Measurements from ENCODE around the gene KCNH2. TPM values are rescaled to one million over a fixed set of nuclear protein-coding genes. Genes with fewer than 3 reads are reported as not detected.

The KCNH2 gene
- total and polyA plus RNA-seq, 5 donors: 113 to 163 (median 132) TPM

DNA sequence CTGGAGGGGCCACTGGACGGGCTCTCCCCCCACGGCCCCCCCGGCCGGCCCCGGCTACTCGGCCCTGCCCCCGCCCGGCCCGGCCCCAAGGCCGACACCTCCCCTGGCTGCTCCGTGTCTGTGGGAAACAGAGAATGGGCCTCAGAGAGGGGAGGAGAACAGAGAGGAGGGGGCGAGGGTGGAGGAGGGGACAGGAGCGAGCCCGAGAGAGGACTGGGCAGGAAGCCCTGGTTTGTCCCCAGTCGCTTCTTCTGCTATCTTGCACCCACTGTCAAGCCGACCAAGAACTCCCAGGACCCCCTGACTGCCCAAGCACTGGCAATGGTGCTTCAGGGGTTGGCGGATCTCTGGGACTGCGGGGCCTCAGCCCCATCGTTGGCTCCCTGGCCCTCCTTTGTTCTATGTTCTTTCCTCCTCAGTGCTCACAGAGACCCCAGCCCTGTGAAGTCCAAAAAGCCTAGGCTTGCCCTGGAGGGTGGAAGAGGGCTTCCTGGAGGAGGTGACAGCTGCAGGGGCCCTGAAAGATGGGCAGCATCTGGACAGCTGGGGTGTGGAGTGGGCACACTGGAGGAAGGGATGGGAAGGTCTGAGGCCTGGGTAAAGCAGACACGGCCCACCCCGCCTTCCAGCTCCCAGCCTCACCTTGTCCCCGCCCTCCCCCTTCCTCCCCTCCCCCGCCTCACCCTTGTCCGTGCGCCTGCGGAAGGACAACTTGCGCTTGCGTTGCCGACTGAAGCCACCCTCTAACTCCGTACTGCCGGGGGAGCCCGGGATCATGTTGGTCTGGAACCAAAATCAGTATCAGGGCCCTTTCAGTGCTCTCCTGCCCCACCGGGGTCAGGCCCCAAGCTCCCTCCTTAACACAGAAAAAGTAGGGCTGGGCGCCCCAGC, 30.1 kb downstream of the KCNH2 start:
- Histone ChIP-seq H3K4me1 (ENCODE audit: control insufficient read depth, insufficient read depth, low read length) (no peaks in the 10 kb centered on the region), H3K27ac (ENCODE audit: low read length) (no peak overlapping the region)

DNA sequence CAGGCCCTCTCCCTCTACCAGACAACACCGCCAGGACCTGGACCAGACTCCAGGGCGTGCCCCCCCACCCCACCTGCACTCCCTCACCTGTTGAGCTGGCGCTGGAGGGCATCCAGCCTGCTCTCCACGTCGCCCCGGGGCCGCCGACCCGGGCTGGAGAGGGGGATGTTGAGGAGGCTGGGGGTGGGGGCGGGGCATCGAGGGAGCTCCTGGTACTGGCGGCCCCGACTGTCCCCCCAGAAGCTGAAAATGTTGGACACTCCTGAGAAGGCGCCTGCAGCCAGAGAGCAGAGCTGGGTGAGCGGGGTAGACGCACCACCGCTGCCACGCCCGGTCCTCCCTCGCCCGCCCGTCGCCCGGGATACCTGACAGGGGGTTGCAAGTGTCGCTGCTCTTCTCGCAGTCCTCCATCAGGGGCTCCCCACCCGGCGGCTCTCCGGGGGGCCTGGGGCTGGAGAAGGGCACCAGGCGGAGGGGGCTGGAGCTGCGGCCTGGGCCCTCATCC, 30.8 kb downstream of the KCNH2 start:
- peak in 1 of 3 donors; percentile 48 for DNase-seq
- intact Hi-C loops (cut with DNase I): no loop called here
- Histone ChIP-seq H3K4me3 (ENCODE audit: low read length) (no peak overlapping the region), H3K4me1 (ENCODE audit: control insufficient read depth, insufficient read depth, low read length) (no peaks in the 10 kb centered on the region), H3K27ac (ENCODE audit: low read length) (no peak overlapping the region), H3K9me3 (ENCODE audit: control insufficient read depth, low read length) (no peaks in the 10 kb centered on the region), H3K27me3 (ENCODE audit: control insufficient read depth, insufficient read depth) (no peaks in the 10 kb centered on the region)
- 30% methylated on average over 31 of the region's 31 CpGs for WGBS
- no peak for ATAC-seq

More for the DNA sequence above, 30.1 kb downstream of the KCNH2 start:
- 35% methylated on average over 34 of the region's 34 CpGs for WGBS
- H3K9me3 ChIP-seq (ENCODE audit: control insufficient read depth, low read length): no peaks in the 10 kb centered on the region
- H3K4me3 ChIP-seq (ENCODE audit: low read length): no peak overlapping the region
- DNase-seq: peak in 1 of 3 donors; percentile 53
- no peak for ATAC-seq
- intact Hi-C loops (cut with DNase I): no loop called here
- H3K27me3 ChIP-seq (ENCODE audit: control insufficient read depth, insufficient read depth): no peaks in the 10 kb centered on the region

DNA sequence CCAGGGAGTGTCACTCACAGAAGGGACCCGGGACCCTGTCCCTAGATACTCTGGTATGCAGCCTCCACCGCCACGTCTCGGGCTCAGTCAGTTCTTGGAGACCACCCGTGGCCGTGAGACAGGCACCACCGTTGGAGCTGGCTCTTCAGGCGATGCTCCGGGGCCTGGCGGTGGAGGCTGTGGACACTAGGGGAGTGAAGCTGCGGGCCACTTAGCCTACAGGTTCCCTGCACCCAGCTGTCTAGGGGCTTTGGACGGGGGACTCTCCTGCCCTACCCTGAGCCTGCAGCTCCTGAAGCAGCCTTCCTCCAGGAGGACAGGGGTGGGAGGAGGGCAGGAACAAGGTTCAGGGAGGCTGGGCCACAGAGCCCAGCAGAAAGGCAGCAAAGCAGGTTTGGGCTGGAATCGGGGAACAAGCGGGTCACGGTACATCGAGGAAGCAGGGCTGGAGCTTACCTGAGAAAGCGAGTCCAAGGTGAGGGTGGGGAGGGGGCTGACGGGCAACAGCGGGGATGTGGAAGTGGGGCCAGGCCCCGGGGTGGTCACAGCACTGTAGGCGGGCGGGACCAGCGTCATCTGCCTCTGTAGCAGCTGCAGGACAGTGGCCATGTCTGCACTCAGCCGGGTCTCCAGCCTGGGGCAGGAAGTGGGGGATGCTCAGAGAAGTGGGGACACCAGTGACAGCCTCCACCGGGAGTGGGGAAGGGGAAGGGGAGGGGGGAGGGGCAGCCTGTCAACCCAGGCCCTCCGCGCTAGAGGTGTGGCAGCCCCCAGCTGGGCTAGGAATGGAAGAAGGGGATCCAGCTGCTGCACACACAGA, 31.5 kb downstream of the KCNH2 start:
- ATAC-seq: peak in 1 of 2 donors; percentile 1
- peak in 1 of 3 donors; percentile 50 for DNase-seq
- intact Hi-C loops (cut with DNase I): no loop called here
- H3K9me3 ChIP-seq (ENCODE audit: control insufficient read depth, low read length): no peaks in the 10 kb centered on the region
- H3K27me3 ChIP-seq (ENCODE audit: control insufficient read depth, insufficient read depth): no peaks in the 10 kb centered on the region
- H3K4me3 ChIP-seq (ENCODE audit: low read length): no peak overlapping the region
- 70% methylated on average over 27 of the region's 27 CpGs for WGBS
- H3K4me1 ChIP-seq (ENCODE audit: control insufficient read depth, insufficient read depth, low read length): no peaks in the 10 kb centered on the region
- H3K27ac ChIP-seq (ENCODE audit: low read length): peak overlapping the region; percentile 27

DNA sequence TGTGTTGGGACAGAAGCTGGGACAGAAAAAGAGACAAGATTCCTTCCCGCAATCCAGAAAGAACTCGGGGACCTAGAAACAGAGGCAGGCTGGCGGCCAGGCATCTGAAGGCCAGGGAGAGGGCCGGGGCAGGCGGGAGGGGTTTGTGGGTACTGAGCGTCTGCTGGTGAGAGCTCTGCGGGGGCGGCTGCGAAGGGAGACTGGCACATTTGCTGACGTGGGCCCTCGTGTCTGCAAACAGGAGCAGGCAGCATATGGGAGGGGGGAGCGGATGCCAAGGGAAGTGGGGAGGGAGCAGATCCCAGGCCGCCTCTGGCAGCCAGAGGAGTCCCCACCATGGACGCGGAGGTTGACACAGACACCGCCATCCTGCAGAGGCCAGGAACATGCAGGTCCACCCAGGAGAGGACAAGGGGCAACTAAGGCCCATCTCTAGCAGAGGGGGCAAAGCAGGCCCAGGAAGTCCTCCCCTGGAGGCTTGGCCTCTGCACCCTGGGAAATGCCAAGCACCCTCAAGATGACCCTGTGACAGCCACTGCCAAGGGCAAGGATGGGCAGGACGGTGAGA, 32.2 kb downstream of the KCNH2 start:
- peak overlapping the region; percentile 79 for H3K27ac ChIP-seq (ENCODE audit: low read length)
- H3K9me3 ChIP-seq (ENCODE audit: control insufficient read depth, low read length): no peaks in the 10 kb centered on the region
- ATAC-seq: peak; percentile 72 to 73
- H3K27me3 ChIP-seq (ENCODE audit: control insufficient read depth, insufficient read depth): no peaks in the 10 kb centered on the region
- DNase-seq: peak; percentile 72 to 88 (median 87)
- intact Hi-C loops (cut with DNase I): no loop called here
- H3K4me1 ChIP-seq (ENCODE audit: control insufficient read depth, insufficient read depth, low read length): no peaks in the 10 kb centered on the region
- H3K4me3 ChIP-seq (ENCODE audit: low read length): no peak overlapping the region
- 59% methylated on average over 17 of the region's 17 CpGs for WGBS

DNA sequence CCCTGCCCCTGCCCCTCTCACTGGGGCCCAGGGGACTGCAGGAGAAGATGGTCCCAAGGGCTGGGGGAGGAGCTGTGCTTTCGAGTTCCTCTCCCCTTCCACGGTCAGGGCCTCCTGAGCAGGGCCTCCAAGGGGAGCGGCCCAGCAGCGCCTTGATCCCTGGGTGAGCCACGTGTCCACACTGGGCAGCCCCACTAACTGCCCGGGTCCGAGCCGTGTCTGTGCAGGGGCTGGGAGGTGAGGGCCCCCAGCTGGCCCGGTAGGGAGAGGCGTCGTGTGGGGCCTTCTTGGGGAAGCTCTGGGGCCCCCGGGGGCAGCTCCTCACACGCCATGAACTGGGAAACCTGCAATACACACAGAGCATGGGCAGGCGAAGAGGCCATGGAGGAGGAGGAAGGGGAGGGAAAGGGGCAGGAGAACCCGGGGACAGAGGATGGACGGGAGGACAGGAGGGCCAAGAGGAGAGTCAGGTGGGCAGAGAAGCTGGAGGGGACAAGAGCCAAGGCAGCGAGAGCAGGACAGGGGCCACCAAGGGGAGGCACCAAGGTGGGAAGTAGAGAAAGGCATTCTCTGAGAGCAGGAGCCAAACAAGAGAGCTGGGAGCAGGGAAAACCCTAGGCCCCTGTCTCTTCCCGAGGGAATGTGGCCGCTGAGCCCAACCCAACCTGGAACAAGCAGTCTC, 32.8 kb downstream of the KCNH2 start:
- peak in 1 of 3 donors; percentile 47 for DNase-seq
- Histone ChIP-seq H3K4me1 (ENCODE audit: control insufficient read depth, insufficient read depth, low read length) (no peaks in the 10 kb centered on the region), H3K4me3 (ENCODE audit: low read length) (no peak overlapping the region), H3K9me3 (ENCODE audit: control insufficient read depth, low read length) (no peaks in the 10 kb centered on the region), H3K27ac (ENCODE audit: low read length) (peak overlapping the region; percentile 79), H3K27me3 (ENCODE audit: control insufficient read depth, insufficient read depth) (no peaks in the 10 kb centered on the region)
- 45% methylated on average over 19 of the region's 19 CpGs for WGBS
- intact Hi-C loops (cut with DNase I): no loop called here
- ATAC-seq: no peak

DNA sequence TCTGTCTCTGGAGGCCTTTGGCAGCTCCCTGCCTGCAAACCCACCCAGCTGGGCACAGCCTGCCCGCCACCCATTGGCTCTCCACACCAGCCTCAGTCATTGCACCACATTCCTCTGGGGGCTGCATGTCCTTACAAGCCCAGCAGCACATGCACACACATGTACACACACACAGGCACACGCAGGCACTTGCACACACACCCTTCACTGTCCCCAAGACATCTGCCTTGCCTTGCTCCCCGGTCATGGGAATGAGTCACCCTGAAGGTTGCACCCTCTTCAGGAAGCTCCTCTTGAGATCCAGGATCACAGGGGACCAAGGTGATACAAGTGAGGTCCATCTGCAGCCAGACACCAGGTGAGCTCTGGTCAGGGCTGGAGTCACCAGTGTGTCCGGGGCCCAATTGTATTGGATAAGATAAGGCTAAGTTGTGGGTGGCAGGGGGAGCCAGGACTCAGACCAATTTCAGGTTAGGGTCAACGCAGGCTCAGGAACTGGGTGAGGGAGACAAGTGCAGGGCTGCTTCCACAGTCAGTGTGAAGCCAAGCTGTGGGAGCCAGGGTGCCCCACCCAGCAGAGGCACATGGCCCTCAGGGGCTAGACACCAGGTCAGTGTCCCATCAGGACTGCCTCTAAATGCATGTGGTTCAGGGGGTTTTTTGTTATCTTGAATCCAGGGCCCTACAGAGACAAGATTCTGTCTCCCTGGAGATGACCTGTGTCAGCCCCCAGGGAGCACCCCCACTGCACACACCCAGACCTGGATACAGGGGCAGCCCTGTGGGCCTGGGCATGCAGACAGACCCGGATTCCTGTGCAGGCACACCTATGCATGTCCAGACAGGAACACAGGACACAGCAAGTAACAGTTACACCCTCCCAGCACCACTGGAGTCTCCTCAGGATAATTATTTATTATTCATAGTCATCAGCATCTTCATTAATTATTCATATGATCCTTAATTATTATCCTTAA, 33.8 kb downstream of the KCNH2 start:
- H3K4me1 ChIP-seq (ENCODE audit: control insufficient read depth, insufficient read depth, low read length): no peaks in the 10 kb centered on the region
- DNase-seq (no peak), ATAC-seq (no peak)
- no peak overlapping the region for H3K27ac ChIP-seq (ENCODE audit: low read length)
- no peaks in the 10 kb centered on the region for H3K9me3 ChIP-seq (ENCODE audit: control insufficient read depth, low read length)
- no peaks in the 10 kb centered on the region for H3K27me3 ChIP-seq (ENCODE audit: control insufficient read depth, insufficient read depth)
- intact Hi-C loops (cut with DNase I): no loop called here
- WGBS: 87% methylated on average over 6 of the region's 6 CpGs
- no peak overlapping the region for H3K4me3 ChIP-seq (ENCODE audit: low read length)

DNA sequence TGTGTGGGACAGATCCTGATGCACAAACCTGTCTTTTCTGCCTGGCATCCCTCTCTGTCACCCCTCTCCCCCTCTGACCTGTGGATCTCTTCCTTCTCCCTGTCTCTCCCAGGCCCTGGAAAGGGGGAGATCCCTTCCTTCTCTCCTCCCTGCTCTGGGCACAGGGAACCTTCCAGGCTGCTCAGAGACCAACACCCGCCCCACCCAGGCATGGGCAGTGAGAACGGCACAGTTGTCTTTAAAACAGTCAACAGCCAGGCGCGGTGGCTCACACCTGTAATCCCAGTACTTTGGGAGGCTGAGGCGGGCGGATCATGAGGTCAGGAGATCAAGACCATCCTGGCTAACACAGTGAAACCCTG, 34.7 kb downstream of the KCNH2 start:
- intact Hi-C loops (cut with DNase I): no loop called here
- ATAC-seq (no peak), DNase-seq (no peak)
- Histone ChIP-seq H3K9me3 (ENCODE audit: control insufficient read depth, low read length) (no peaks in the 10 kb centered on the region), H3K27me3 (ENCODE audit: control insufficient read depth, insufficient read depth) (no peaks in the 10 kb centered on the region), H3K4me1 (ENCODE audit: control insufficient read depth, insufficient read depth, low read length) (no peaks in the 10 kb centered on the region), H3K27ac (ENCODE audit: low read length) (no peak overlapping the region), H3K4me3 (ENCODE audit: low read length) (no peak overlapping the region)
- WGBS: 95% methylated on average over 6 of the region's 6 CpGs

DNA sequence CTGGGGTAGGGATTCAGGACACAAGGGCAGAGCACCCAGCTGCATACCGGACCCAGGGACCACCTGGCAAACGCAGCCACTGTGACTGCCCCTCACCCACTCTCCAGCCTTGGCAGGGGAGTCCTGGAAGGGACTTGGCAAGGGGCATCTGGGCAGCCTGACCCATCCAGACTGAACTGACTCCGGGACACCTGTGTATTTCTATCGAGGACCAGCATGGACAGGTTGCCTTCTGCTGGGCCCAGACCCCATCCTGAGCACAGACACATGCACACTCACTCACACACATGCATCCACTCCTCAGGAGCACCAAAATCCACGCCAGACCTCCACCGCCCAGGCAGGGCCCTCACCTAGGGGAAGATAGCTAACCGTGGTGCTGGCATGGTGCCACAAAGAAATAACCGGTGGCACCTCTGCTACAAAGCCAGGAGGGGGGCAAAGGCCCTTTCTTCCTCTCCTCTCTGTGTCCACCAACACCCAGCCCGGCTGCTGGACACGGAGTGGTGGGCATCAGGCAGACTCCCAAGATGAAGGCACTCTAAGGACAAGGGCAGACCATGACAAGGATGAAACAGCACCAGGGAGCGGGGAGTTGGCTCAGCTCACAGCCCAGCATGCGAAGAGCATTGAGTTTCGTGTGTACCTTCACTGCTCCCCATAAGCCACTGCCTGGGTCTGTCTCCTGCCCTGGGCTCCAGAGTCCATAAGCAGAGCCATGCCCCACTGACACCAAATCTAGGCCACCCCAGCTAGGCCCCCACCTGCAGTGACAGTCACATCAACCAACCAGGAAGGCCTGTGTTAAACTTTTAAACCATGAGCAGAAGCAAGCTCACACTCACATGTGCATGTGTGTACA, 35.3 kb downstream of the KCNH2 start:
- Histone ChIP-seq H3K9me3 (ENCODE audit: control insufficient read depth, low read length) (no peaks in the 10 kb centered on the region), H3K27ac (ENCODE audit: low read length) (no peak overlapping the region), H3K27me3 (ENCODE audit: control insufficient read depth, insufficient read depth) (no peaks in the 10 kb centered on the region), H3K4me3 (ENCODE audit: low read length) (no peak overlapping the region), H3K4me1 (ENCODE audit: control insufficient read depth, insufficient read depth, low read length) (peaks cover 4% of the 10 kb centered on the region)
- 77% methylated on average over 13 of the region's 13 CpGs for WGBS
- DNase-seq: no peak
- ATAC-seq: no peak
- intact Hi-C loops (cut with DNase I): no loop called here

DNA sequence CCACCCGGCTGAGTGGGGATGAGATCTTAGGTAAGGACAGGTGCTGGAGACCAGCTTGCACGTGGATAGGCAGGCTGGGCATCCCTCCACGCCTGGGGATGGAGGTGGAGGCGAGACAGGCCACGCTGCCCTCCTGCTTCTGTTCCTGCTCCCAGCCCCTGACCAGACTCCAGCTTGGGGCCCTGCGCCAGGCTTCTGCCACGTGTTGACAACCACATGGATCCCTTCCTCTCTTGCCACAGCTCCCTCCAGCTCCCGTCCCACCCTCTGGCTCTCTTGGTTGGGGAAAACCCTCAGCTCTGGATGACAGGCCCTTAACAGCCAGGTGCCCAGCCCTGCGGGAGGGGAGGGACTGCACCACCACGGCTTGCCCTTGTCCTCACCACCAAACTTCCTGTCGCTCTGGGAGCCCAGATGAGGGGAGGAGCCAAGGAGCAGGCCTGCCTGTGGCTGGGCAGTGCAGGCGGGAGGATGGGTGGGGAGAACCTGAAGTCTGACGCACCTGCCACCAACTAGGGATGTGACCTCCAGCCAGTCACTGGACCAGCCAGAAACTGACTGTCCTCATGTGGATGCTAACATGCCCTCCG, 36.0 kb downstream of the KCNH2 start:
- no peak overlapping the region for H3K27ac ChIP-seq (ENCODE audit: low read length)
- no peaks in the 10 kb centered on the region for H3K27me3 ChIP-seq (ENCODE audit: control insufficient read depth, insufficient read depth)
- H3K9me3 ChIP-seq (ENCODE audit: control insufficient read depth, low read length): no peaks in the 10 kb centered on the region
- H3K4me3 ChIP-seq (ENCODE audit: low read length): no peak overlapping the region
- peak; percentile 17 to 48 for ATAC-seq
- intact Hi-C loops (cut with DNase I): no loop called here
- DNase-seq: peak in 2 of 3 donors; percentile 81 to 87
- WGBS: 31% methylated on average over 14 of the region's 14 CpGs
- peaks cover 4% of the 10 kb centered on the region for H3K4me1 ChIP-seq (ENCODE audit: control insufficient read depth, insufficient read depth, low read length)
